GM12865 (cell line): ENCODE data around the gene BOC.

Source experiments
- DNase-seq: peaks from one replicate; pipeline ENCODE4 v3.0.0; 2010; ENCODE audit warnings: low read depth
- H3K4me3 ChIP-seq: 2 replicates; pipeline ENCODE4 v1.5.1; 2011; ENCODE audit warnings: mild to moderate bottlenecking, low read depth, low read length, control low read depth
- TF ChIP-seq, protein P1 (sequence below): IDR thresholded peaks from 2 replicates; pipeline ENCODE4 v1.5.1; 2011; ENCODE audit warnings: low read length, control low read depth, low read depth, inconsistent platforms; ENCODE audit not compliant: insufficient read depth; ENCODE audit errors: missing control alignments

BOC gene

DNA sequence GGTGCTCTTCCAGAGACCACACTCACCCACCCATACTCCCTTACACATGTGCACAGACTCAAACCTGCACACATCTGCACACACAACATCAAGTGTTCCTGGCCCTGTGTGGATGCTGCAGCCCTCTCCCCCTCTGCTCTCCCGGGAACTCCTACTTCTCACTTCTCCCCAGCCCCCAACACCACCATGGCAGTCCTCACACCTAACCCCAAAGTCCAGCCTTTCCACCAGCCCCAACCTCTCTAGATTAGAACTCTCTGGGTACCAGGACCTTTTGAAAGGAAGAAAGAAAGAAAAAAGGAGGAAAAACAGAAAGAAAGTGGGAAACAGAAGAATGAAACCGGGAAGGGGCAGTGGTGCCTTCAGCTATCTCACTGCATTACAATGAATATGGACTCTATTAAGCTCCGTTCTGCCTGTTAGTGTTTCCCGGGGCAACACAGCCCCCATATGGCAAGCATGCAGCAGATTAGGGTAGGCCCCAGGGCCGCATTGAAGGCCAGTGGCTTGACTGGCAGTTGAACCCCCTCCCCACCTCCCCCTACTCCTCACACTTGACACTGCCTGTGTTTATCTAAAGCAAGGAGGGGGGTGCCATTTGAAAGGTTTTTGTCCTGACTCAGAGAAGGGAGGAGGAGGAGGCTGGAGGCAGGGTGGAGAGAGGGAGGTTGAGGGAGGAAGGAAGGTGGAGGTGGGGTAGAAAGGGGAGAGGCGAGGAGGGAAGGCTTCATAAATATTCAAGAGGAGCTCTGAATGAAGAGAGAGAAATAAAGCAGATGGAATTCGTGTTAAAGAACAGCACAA is 30.1 kb downstream of the BOC start:
- no peak for DNase-seq
- TF ChIP-seq, protein P1, sequence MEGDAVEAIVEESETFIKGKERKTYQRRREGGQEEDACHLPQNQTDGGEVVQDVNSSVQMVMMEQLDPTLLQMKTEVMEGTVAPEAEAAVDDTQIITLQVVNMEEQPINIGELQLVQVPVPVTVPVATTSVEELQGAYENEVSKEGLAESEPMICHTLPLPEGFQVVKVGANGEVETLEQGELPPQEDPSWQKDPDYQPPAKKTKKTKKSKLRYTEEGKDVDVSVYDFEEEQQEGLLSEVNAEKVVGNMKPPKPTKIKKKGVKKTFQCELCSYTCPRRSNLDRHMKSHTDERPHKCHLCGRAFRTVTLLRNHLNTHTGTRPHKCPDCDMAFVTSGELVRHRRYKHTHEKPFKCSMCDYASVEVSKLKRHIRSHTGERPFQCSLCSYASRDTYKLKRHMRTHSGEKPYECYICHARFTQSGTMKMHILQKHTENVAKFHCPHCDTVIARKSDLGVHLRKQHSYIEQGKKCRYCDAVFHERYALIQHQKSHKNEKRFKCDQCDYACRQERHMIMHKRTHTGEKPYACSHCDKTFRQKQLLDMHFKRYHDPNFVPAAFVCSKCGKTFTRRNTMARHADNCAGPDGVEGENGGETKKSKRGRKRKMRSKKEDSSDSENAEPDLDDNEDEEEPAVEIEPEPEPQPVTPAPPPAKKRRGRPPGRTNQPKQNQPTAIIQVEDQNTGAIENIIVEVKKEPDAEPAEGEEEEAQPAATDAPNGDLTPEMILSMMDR: no peak
- H3K4me3 ChIP-seq: no peak overlapping the region

DNA sequence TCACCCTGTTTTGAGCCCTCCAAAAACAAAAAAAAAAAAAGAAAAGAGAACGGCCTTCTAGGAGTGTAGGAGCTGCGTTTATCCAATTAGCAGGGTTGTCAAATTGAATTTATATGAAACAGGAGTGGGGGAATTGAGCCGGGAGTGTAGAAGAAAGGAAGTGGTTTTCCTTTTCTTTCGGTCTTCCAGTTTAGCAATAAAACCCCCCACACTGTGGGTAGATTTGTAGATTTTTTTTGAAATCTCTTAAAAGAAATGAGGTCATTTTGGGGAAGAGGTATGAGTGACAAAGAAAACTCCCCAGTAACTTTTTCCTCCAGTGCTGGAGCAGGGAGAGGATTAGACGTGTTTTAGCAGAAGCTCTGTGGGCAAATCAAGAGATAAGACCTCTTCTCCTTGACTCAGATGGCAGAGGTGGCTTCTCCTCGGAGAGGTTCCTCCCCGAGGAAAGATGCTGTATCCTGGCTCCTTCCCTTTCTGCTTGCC is 30.8 kb downstream of the BOC start:
- TF ChIP-seq, protein P1: no peak
- no peak overlapping the region for H3K4me3 ChIP-seq
- no peak for DNase-seq

DNA sequence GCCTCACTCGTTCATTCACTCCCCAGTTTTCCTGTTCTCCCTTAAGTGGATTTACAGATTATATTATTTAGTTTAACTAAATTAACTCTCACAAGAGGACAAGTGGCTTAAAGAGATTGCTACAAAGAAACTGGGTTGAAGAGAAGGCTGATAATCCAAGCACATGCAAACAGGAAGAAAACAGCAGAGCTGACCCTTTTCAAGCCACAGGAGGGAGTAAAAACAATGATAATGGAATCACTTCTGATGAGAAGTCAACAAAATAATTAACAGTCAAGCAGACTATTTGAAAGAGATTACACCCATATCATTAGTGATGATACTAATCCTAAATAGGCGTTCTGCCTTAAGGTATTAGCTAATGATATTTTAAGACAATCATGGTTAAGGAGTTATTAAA is 31.7 kb downstream of the BOC start:
- TF ChIP-seq, protein P1: no peak
- no peak overlapping the region for H3K4me3 ChIP-seq
- no peak for DNase-seq

DNA sequence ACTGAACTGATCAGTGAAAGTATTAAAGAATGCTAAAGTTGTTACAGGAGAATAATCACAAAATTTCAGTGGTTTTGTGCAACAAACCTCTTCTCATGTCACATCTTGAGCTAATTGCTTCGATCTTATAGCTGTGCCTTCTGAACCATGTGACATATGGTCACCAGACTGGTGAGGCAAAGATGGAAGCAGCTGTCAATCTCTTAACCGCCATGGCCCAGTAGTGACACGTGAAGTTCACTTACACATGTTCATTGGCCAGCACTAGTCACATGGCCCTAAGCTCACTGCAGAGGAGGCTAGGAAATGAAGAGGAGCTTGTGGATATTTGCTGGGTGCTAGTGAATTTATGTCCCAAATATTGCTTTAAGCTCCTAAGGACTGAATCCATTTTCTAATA is 32.5 kb downstream of the BOC start:
- H3K4me3 ChIP-seq: no peak overlapping the region
- TF ChIP-seq, protein P1: no peak
- peak; percentile 17 for DNase-seq

DNA sequence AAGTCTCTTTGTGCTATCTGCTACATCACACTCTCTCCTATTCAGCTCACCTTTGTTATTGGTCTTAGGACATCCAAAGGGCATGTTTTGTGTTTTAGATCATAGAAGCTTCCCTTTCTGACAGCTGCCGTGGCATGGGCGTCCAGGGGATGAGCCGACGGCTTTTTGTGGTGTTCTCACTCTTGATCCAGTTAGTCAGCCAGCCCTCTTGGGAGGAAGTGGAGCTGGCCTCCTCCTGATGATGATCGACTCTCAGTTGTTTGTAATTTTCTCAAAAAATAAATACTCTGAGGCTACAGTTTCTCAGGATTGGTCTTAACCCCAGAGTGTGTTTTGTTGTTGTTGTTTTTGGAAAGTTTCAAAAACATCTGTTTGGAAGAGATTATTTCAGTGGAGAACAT is 34.4 kb downstream of the BOC start:
- TF ChIP-seq, protein P1: no peak
- no peak overlapping the region for H3K4me3 ChIP-seq
- no peak for DNase-seq

DNA sequence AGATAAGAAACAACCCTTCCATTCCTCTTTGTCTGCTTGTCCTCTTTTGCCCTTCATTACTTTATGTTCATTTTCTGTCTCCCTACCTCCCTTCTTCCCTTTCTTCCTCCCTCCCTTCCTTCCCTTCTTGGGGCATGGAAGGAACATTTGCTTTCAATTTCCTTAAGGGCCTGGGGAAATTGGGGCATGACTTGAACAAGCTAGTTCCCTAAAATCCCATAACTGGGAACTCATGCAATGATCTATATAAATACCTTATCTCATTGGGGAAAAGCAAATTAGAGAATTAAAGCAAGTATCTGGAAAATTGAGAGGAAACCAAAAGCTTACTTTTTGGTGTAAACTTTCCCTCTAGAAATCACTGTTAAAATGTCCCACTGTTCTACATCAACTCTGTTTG is 35.7 kb downstream of the BOC start:
- DNase-seq: no peak
- TF ChIP-seq, protein P1: no peak
- no peak overlapping the region for H3K4me3 ChIP-seq
